Measurements from ENCODE around the gene ZDHHC9.

GRCh38 chrX:129791336-129791735, 52.4 kb downstream of the ZDHHC9 start:
- no peak for TF ChIP-seq CTCF (IDR thresholded peaks at IDR 0.05)
- TF ChIP-seq EZH2 (IDR thresholded peaks at IDR 0.05; ENCODE audit: borderline replicate concordance, insufficient read depth, low read depth, low read length, poor library complexity, severe bottlenecking) = no peak
